Measurements from ENCODE around the gene MALT1. TPM values are rescaled to one million over a fixed set of nuclear protein-coding genes. Genes with fewer than 3 reads are reported as not detected.
"Not testable (repeated sequence)": the region's sequence is repeated elsewhere in the genome, so short reads cannot be mapped to it uniquely, and the experiment has no call there.

MALT1 gene
- total RNA-seq, 1 experiment from 2014 or later = 34.0 TPM

GRCh38 chr18:58756596-58757240 is 85.5 kb downstream of the MALT1 start:
- no peak for ATAC-seq
- POLR2A ChIA-PET = no interaction called here
- Histone ChIP-seq H3K9me3 (ENCODE audit: control insufficient read depth, insufficient read depth, low read depth, low read length) (no peaks in the 10 kb centered on the region), H3K27ac (ENCODE audit: low read length) (no peak overlapping the region), H3K4me1 (ENCODE audit: control insufficient read depth, insufficient read depth, low read length) (no peaks in the 10 kb centered on the region), H3K27me3 (ENCODE audit: control insufficient read depth, insufficient read depth, low read length) (no peaks in the 10 kb centered on the region), H3K36me3 (ENCODE audit: control insufficient read depth, insufficient read depth, low read length) (no peaks in the 10 kb centered on the region), H3K4me3 (ENCODE audit: low read depth in 2 of 2, low read length in 2 of 2) (no peak overlapping the region)
- CTCF ChIA-PET = no interaction called here
- in situ Hi-C loops (cut with HindIII; ENCODE audit: low pct_unique_long_range_greater_than_20kb, low sequenced_read_pairs) (no loop called here), intact Hi-C loops (cut with micrococcal nuclease; ENCODE audit: unreplicated experiment) (no loop called here)
- TF ChIP-seq TCF7L2 (IDR thresholded peaks at IDR 0.05; ENCODE audit: low read depth, low read length) = no peak
- TF ChIP-seq REST (IDR thresholded peaks at IDR 0.05; ENCODE audit: insufficient read depth in 1 of 2, low read depth in 2 of 2, low read length in 1 of 2) = no peak
- no peak for TF ChIP-seq CTCF (IDR thresholded peaks at IDR 0.05)
- no peak for TF ChIP-seq POLR2AphosphoS5 (IDR thresholded peaks at IDR 0.05; ENCODE audit: low read depth, low read length)
- TF ChIP-seq SIN3A (IDR thresholded peaks at IDR 0.05; ENCODE audit: borderline replicate concordance, insufficient read depth, low read depth, low read length) = no peak
- no peak for DNase-seq (ENCODE audit: low read depth, low spot score)
- no TSS peak for BruUV-seq (replicated peaks)

- DNase-seq (ENCODE audit: low read depth, low spot score); H3K27ac ChIP-seq (ENCODE audit: low read length); H3K36me3 ChIP-seq (ENCODE audit: control insufficient read depth, insufficient read depth, low read length); POLR2A ChIA-PET; CTCF ChIA-PET; H3K4me1 ChIP-seq (ENCODE audit: control insufficient read depth, insufficient read depth, low read length); H3K4me3 ChIP-seq (ENCODE audit: low read depth in 2 of 2, low read length in 2 of 2); intact Hi-C loops (cut with micrococcal nuclease; ENCODE audit: unreplicated experiment); ATAC-seq; H3K27me3 ChIP-seq (ENCODE audit: control insufficient read depth, insufficient read depth, low read length); in situ Hi-C loops (cut with HindIII; ENCODE audit: low pct_unique_long_range_greater_than_20kb, low sequenced_read_pairs); H3K9me3 ChIP-seq (ENCODE audit: control insufficient read depth, insufficient read depth, low read depth, low read length); BruUV-seq (replicated peaks): not testable (repeated sequence)
These were observed 86.1 kb downstream of the MALT1 start for GRCh38 chr18:58757351-58757750.

GRCh38 chr18:58758046-58758445 is 86.8 kb downstream of the MALT1 start:
- ATAC-seq (no peak), DNase-seq (ENCODE audit: low read depth, low spot score) (no peak)
- in situ Hi-C loops (cut with HindIII; ENCODE audit: low pct_unique_long_range_greater_than_20kb, low sequenced_read_pairs) = no loop called here
- Histone ChIP-seq H3K4me3 (ENCODE audit: low read depth in 2 of 2, low read length in 2 of 2) (no peak overlapping the region), H3K27ac (ENCODE audit: low read length) (no peak overlapping the region), H3K4me1 (ENCODE audit: control insufficient read depth, insufficient read depth, low read length) (no peaks in the 10 kb centered on the region), H3K9me3 (ENCODE audit: control insufficient read depth, insufficient read depth, low read depth, low read length) (no peaks in the 10 kb centered on the region), H3K27me3 (ENCODE audit: control insufficient read depth, insufficient read depth, low read length) (no peaks in the 10 kb centered on the region), H3K36me3 (ENCODE audit: control insufficient read depth, insufficient read depth, low read length) (no peaks in the 10 kb centered on the region)
- BruUV-seq (replicated peaks) = no TSS peak
- intact Hi-C loops (cut with micrococcal nuclease; ENCODE audit: unreplicated experiment) = no loop called here
- CTCF ChIA-PET = no interaction called here
- POLR2A ChIA-PET = no interaction called here
- no peak for TF ChIP-seq REST (IDR thresholded peaks at IDR 0.05; ENCODE audit: insufficient read depth in 1 of 2, low read depth in 2 of 2, low read length in 1 of 2)
- TF ChIP-seq CTCF (IDR thresholded peaks at IDR 0.05) = no peak
- TF ChIP-seq SIN3A (IDR thresholded peaks at IDR 0.05; ENCODE audit: borderline replicate concordance, insufficient read depth, low read depth, low read length) = no peak
- TF ChIP-seq POLR2AphosphoS5 (IDR thresholded peaks at IDR 0.05; ENCODE audit: low read depth, low read length) = no peak
- no peak for TF ChIP-seq TCF7L2 (IDR thresholded peaks at IDR 0.05; ENCODE audit: low read depth, low read length)
